NT2/D1 (cell line): Measurements from ENCODE around the gene JMJD7.

Source experiments
- DNase-seq: peaks from one replicate; pipeline ENCODE4 v3.0.0-alpha.2; 2011; ENCODE audit warnings: low read depth, low spot score
- H3K27me3 ChIP-seq: 2 replicates; pipeline ENCODE4 v1.6.0; 2011; ENCODE audit warnings: mild to moderate bottlenecking; ENCODE audit not compliant: insufficient read length, insufficient read depth
- H3K36me3 ChIP-seq: 2 replicates; pipeline ENCODE4 v1.6.1; 2011; ENCODE audit warnings: mild to moderate bottlenecking, low read length, mixed read lengths; ENCODE audit not compliant: insufficient read depth, insufficient read length
- H3K4me1 ChIP-seq: 2 replicates; pipeline ENCODE4 v1.5.1; 2011; ENCODE audit not compliant: insufficient read depth, insufficient read length
- H3K4me3 ChIP-seq: 2 replicates; pipeline ENCODE4 v1.5.1; 2011; ENCODE audit warnings: low read depth; ENCODE audit not compliant: insufficient read length
- H3K9ac ChIP-seq: 2 replicates; pipeline ENCODE4 v1.6.0; 2011; ENCODE audit warnings: low read depth; ENCODE audit not compliant: insufficient read length
- H3K9me3 ChIP-seq: 2 replicates; pipeline ENCODE4 v1.5.1; 2011; ENCODE audit warnings: mild to moderate bottlenecking, low read length; ENCODE audit not compliant: insufficient read depth
- SUZ12 ChIP-seq: IDR thresholded peaks from 2 replicates; pipeline ENCODE4 v1.6.1; 2011; ENCODE audit not compliant: insufficient read length, insufficient read depth; ENCODE audit errors: extremely low read depth
- YY1 ChIP-seq: IDR thresholded peaks from 2 replicates; pipeline ENCODE4 v1.6.1; 2011; ENCODE audit not compliant: insufficient read length, insufficient read depth
- ZNF274 ChIP-seq: IDR thresholded peaks from 2 replicates; pipeline ENCODE4 v1.6.1; 2011; ENCODE audit warnings: mild to moderate bottlenecking, low read depth, low read length

JMJD7 gene

DNA sequence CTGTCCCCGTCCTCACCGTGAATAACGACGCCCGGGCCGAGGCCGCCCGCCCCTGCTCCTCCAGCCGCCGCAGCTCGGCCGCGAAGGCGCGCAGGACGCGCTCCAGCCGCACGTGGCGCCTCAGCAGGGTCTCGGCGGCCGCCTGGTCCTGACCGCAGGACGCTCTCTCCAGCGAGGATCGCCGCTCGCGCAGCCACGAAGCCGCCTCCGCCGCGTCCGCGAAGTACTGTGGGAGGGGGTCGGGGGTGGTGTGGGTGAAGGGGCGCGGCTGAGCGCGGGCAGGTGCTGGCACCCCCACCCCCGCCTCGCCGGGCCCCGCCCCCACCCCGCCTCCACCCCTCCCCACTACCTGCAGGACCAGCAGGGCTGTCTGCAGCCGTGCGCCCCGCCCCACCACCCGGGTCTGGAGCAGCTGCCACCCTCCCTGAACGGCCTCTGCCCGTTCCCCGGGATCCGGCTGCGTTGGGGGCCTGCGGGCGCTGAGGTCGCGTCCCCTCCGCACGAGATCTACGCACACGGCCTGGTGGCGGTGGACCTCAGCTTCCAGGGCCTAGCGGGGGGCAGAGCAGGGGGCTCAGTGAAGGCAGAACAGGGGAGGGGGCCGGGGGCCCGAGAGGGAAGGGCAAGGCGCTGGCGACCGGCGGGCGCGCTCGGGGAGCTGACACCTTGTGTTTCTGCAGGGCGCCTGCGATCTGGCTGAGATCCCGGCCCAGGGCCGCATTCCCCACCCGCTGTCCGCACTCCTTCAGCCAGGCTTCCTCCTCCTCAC is 54.2 kb downstream of the JMJD7 start:
- Histone ChIP-seq H3K27me3 (no peaks in the 10 kb centered on the region), H3K4me1 (peaks cover under 1% of the 10 kb centered on the region), H3K9me3 (no peaks in the 10 kb centered on the region), H3K4me3 (no peak overlapping the region), H3K9ac (no peak overlapping the region), H3K36me3 (no peaks in the 10 kb centered on the region)
- no peak for DNase-seq
- no peak for TF ChIP-seq SUZ12
- no peak for TF ChIP-seq YY1
- no peak for TF ChIP-seq ZNF274

DNA sequence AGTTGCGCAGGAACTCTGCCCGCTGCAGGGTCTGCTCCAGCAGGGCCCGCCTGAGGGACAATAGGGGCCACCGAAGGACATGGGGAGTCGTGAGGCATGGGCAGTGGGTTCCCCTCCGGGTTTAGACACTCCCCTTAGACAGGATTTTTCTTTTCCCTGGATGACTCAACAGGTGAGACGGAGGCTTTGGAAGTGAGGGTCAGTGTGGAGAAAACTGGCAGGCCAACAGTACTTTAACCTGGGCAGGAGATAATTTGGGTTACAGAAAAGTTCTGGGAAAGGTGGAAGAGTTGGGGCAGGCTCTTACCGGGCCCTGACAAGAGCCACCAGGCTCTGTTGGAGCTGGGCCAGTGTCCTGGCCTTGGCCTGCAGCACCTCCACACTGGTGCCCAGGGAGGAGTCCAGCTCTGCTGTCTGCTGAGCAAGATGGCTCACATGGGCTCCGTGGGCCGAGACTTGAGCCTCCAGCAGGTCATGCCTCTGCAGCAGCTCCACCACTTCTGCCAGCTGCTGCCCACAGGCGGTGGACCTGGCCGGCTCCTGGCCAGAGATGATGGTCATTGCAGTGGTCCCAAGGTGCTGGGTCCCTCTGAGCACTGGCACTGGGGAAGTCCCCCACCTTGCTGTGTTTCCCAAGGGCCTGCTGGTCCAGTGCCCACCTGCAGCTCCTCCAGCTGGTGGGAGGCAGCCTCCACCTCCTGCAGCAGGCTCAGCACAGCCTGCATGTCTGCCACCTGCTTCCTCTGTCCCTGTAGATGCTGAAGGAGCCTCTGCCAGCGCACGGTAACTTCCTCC is 55.0 kb downstream of the JMJD7 start:
- TF ChIP-seq SUZ12 (no peak), ZNF274 (no peak), YY1 (no peak)
- no peak overlapping the region for H3K4me3 ChIP-seq
- H3K9ac ChIP-seq = no peak overlapping the region
- H3K4me1 ChIP-seq = no peaks in the 10 kb centered on the region
- no peaks in the 10 kb centered on the region for H3K9me3 ChIP-seq
- no peaks in the 10 kb centered on the region for H3K36me3 ChIP-seq
- no peak for DNase-seq
- no peaks in the 10 kb centered on the region for H3K27me3 ChIP-seq

DNA sequence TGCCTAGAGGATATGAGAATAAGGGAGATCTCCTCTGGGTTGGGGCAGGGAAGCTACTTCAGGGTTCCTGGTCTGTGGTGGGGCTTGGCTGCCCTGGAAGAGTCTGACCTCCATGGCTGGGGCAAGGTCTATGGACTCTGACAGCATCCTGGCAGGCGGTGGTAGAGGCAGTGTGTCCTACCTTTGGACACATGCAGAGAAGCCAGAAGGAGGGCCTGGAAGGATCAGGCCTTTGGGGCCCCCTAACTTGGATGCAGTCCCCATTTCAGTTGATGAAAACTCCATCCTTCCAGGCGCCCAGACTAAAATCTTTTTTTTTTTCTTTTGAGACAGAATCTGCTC is 55.6 kb downstream of the JMJD7 start:
- Histone ChIP-seq H3K9ac (no peak overlapping the region), H3K9me3 (no peaks in the 10 kb centered on the region), H3K4me1 (no peaks in the 10 kb centered on the region), H3K27me3 (no peaks in the 10 kb centered on the region), H3K36me3 (no peaks in the 10 kb centered on the region), H3K4me3 (no peak overlapping the region)
- TF ChIP-seq SUZ12 (no peak), ZNF274 (no peak), YY1 (no peak)
- no peak for DNase-seq

DNA sequence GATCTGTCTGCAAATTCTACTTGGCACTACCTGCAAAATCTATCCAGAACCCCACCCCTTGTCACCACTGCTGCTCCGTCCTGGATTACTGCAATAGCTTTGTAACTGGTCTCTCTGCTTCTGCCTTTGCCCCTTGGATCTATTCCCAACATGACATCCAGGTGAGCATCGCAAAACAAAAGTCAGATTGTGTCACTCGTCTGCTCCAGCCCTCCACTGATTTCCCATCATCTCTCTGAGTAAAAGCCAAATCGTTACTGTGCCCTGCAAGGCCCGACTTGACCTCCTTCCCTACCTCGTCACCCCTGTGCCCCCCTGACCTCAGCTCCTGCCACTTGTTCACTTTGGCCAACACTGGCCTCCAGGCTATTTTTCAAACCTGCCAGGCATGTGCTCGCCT is 56.6 kb downstream of the JMJD7 start:
- H3K4me3 ChIP-seq = no peak overlapping the region
- H3K4me1 ChIP-seq = no peaks in the 10 kb centered on the region
- TF ChIP-seq YY1 (no peak), SUZ12 (no peak), ZNF274 (no peak)
- H3K27me3 ChIP-seq = no peaks in the 10 kb centered on the region
- no peak overlapping the region for H3K9ac ChIP-seq
- H3K36me3 ChIP-seq = no peaks in the 10 kb centered on the region
- H3K9me3 ChIP-seq = no peaks in the 10 kb centered on the region
- no peak for DNase-seq

DNA sequence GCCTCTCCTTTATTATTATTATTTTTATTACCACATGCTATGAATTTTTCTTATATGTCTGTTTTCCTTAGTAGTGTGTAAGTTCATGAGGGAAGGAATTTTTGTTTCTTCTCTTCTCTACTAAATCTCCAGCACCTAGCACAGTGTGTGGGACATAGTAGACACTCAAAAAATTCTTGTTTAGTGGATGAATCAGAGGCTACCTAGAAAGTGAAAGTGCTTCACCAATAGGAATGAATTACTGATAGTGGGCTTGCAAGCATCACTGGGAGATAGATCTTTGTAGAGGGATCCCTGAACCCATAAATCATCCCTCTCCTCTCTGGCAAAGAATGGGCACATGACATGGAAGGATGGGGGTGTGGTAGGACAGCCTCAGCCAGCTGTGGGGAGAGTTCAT is 57.4 kb downstream of the JMJD7 start:
- Histone ChIP-seq H3K4me3 (no peak overlapping the region), H3K4me1 (peaks cover 4% of the 10 kb centered on the region), H3K9ac (no peak overlapping the region), H3K9me3 (no peaks in the 10 kb centered on the region), H3K27me3 (no peaks in the 10 kb centered on the region), H3K36me3 (no peaks in the 10 kb centered on the region)
- no peak for DNase-seq
- TF ChIP-seq YY1 (no peak), SUZ12 (no peak), ZNF274 (no peak)

DNA sequence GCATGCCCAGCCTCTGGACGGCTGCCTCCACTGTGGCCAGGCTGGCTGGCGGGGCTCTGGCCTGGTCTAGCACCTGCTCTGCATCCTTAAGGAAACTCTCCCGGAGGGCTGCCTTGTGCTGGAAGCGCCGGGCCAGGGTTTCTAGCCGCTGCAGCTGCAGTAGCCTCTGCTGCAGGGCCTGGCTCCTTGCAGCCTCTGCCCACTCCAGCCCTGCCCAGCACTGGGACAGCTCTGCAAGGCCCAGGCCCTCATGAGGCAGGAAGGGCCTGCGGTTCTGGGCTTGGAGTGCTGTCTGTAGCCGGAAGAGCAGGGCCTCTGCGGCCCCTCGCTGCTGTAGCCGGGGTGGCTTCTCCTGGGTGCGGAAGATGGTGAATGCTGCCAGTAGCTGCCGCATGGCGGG is 57.9 kb downstream of the JMJD7 start:
- Histone ChIP-seq H3K27me3 (no peaks in the 10 kb centered on the region), H3K4me1 (peaks cover 9% of the 10 kb centered on the region), H3K9me3 (no peaks in the 10 kb centered on the region), H3K36me3 (no peaks in the 10 kb centered on the region), H3K9ac (no peak overlapping the region), H3K4me3 (no peak overlapping the region)
- no peak for DNase-seq
- TF ChIP-seq ZNF274 (no peak), SUZ12 (no peak), YY1 (no peak)

DNA sequence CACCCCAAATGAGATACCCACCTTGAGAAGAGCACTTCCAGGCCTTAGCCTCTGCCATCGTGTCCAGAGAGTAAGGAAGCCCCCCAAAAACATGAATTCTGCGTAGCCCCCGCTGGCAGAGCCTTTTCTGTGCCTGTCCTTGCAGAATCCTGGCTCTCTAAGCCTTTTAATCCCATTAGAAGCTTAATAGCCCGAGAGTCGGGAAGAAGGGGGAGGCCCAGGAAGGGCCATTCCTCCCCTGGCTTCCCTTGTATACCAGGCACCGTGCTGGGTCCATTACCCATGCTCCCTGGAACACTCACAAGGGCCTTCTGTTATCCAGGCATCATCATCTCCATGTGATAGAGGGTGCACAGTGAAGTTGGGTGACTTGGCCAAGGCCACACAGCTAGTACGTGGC is 58.8 kb downstream of the JMJD7 start:
- no peak for TF ChIP-seq YY1
- no peak overlapping the region for H3K9ac ChIP-seq
- H3K27me3 ChIP-seq = no peaks in the 10 kb centered on the region
- no peak overlapping the region for H3K4me3 ChIP-seq
- no peaks in the 10 kb centered on the region for H3K36me3 ChIP-seq
- DNase-seq = no peak
- no peaks in the 10 kb centered on the region for H3K9me3 ChIP-seq
- peaks cover 10% of the 10 kb centered on the region for H3K4me1 ChIP-seq
